Spleen (tissue), 7 donors: Measurements from ENCODE around the gene ERGIC1.

Source experiments
- CTCF ChIP-seq, 11 experiments: fragments of 200-600 bp in 7 of 11; fragments of 450-650 bp in 4 of 11; sonication (generic) in 4 of 11; IDR thresholded peaks in 8 of 11; conservative IDR thresholded peaks in 3 of 11; 1 replicate in 7 of 11; 2 replicates in 4 of 11; pipeline versions ENCODE4 v1.4.0 to v1.8.0; 2016 to 2021; ENCODE audit warnings: antibody characterized with exemption in 11 of 11, inconsistent platforms in 4 of 11, mild to moderate bottlenecking in 1 of 11
- POLR2A ChIP-seq, 3 donors: fragments of 450-650 bp; IDR thresholded peaks; one replicate each; pipeline ENCODE4 v1.5.1; 2017; ENCODE audit warnings: antibody characterized with exemption in 3 of 3, mild to moderate bottlenecking in 1 of 3
- POLR2AphosphoS5 ChIP-seq, 3 donors: sonication (generic); formaldehyde crosslinking; IDR thresholded peaks; one replicate each; pipeline ENCODE4 v1.5.1; 2017; ENCODE audit warnings: antibody characterized with exemption in 3 of 3
- donor health status: DM: no; HTN: no; CAD: no; lungs with moderate emphysema.
- donor health status: DM: no; HTN: no; CAD: no.
- donor health status: DM: no; HTN: no; CAD: no.

DNA sequence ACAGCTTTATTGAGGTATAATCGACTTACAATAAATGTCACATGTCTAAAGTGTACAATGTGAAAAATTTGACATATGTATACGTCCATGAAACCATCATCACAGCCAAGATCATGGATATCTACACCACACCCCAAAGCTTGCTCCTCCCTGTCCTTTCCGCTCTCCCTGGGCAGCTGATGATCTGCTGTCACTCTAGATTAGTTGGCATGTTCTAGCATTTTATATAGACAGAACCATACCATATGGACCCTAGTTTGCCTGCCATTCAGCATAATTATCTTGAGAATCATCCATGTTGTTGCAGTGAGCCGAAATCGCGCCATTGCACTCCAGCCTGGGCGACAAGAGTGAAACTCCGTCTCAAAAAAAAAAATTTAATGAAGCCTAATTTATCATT is 42.5 kb downstream of the ERGIC1 start:
- TF ChIP-seq CTCF (IDR thresholded peaks at IDR 0.05 in 8 of 11, conservative IDR thresholded peaks at IDR 0.05 in 3 of 11) = no peak
- TF ChIP-seq POLR2A (IDR thresholded peaks at IDR 0.05) = no peak
- TF ChIP-seq POLR2AphosphoS5 (IDR thresholded peaks at IDR 0.05) = no peak
